ENCODE results near the gene FOXP1. TPM values are rescaled to one million over a fixed set of nuclear protein-coding genes. Genes with fewer than 3 reads are reported as not detected.

Gene FOXP1
- total and polyA plus RNA-seq, 2 of the 13 experiments (the other 11 are each of a cell fraction or from before 2014, with no cell fraction given), result 40.4 to 59.0 TPM

DNA sequence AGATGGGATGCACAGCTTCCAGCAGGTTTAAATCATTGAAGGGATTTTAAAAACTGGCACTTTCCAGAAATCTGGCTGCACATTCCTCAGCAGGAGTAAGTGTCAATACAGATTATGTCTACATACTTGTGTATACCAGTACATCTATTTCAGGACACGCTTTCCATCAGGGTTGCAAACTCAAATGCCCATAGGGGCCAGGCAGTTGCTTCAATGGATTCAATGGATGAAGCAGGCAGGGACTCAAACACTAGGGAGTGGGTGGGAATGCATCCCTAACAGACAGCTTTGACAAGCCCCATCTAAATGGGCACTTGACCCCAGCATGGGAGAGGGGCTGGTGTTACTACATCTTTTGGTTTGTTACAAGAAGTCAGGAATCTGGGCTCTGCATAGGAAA, 136.8 kb downstream of the FOXP1 start:
- in situ Hi-C loops (cut with HindIII; ENCODE audit: extremely low pct_ligation_motif_present, low pct_unique_long_range_greater_than_20kb) (no loop called here), intact Hi-C loops (cut with micrococcal nuclease; ENCODE audit: unreplicated experiment) (no loop called here)
- Histone ChIP-seq H2AFZ (ENCODE audit: low read length) (no peak overlapping the region), H3K9ac (ENCODE audit: insufficient read depth, low read depth, low read length) (no peak overlapping the region), H3K27me3 (ENCODE audit: control insufficient read depth in 1 of 2, insufficient read depth in 2 of 2, low read length in 2 of 2) (no peaks in the 10 kb centered on the region), H3K4me1 (ENCODE audit: insufficient read depth, low read length) (peaks cover 21% of the 10 kb centered on the region), H3K36me3 (replicated peaks in 1 of 2; ENCODE audit: control insufficient read depth in 1 of 2, insufficient read depth in 2 of 2, low read length in 2 of 2) (no peaks in the 10 kb centered on the region), H3K4me2 (ENCODE audit: low read depth, low read length) (no peak overlapping the region), H3K9me3 (ENCODE audit: low read length) (no peaks in the 10 kb centered on the region), H4K20me1 (ENCODE audit: insufficient read depth, low read length) (peaks cover 3% of the 10 kb centered on the region; the same call in 1 of the 2 replicates), H3K27ac (ENCODE audit: extremely low read length, insufficient read depth, low read length) (no peak overlapping the region), H3K4me3 (replicated peaks in 1 of 3; ENCODE audit: insufficient read depth in 1 of 3, low read depth in 2 of 3, low read length in 3 of 3) (no peak overlapping the region), H3K79me2 (ENCODE audit: insufficient read depth, low read length) (peaks cover 31% of the 10 kb centered on the region)
- BruUV-seq (replicated peaks), result no TSS peak
- POLR2A ChIA-PET, result no interaction called here
- WGBS (ENCODE audit: low lambda C conversion rate), result 90% methylated on average over 1 of the region's 1 CpG
- no peak for ATAC-seq
- no peak for DNase-seq (ENCODE audit: low spot score)
- FAIRE-seq, result no peak
- no peak for TF ChIP-seq NAIF1 (CRISPR knock-in tag; IDR thresholded peaks at IDR 0.05; ENCODE audit: borderline replicate concordance)
- TF ChIP-seq GZF1 (CRISPR knock-in tag; IDR thresholded peaks at IDR 0.05), result no peak
- TF ChIP-seq AHR (CRISPR knock-in tag; IDR thresholded peaks at IDR 0.05), result no peak
- no peak for TF ChIP-seq SKIL (CRISPR knock-in tag; IDR thresholded peaks at IDR 0.05; ENCODE audit: borderline replicate concordance)
- no peak for TF ChIP-seq FIP1L1 (IDR thresholded peaks at IDR 0.05; ENCODE audit: borderline replicate concordance, insufficient read depth, low read depth, low read length)
- TF ChIP-seq PHF21A (CRISPR knock-in tag; IDR thresholded peaks at IDR 0.05), result no peak
- TF ChIP-seq KDM1A (CRISPR knock-in tag; IDR thresholded peaks at IDR 0.05), result no peak
- no peak for TF ChIP-seq DMAP1 (CRISPR knock-in tag; IDR thresholded peaks at IDR 0.05)
- TF ChIP-seq HHEX (CRISPR knock-in tag; IDR thresholded peaks at IDR 0.05), result no peak
- no peak for TF ChIP-seq HNF4A (CRISPR knock-in tag; IDR thresholded peaks at IDR 0.05)
- TF ChIP-seq REXO4 (CRISPR knock-in tag; IDR thresholded peaks at IDR 0.05; ENCODE audit: borderline replicate concordance), result no peak
- TF ChIP-seq RFX3 (CRISPR knock-in tag; IDR thresholded peaks at IDR 0.05), result no peak
- TF ChIP-seq, protein P1, sequence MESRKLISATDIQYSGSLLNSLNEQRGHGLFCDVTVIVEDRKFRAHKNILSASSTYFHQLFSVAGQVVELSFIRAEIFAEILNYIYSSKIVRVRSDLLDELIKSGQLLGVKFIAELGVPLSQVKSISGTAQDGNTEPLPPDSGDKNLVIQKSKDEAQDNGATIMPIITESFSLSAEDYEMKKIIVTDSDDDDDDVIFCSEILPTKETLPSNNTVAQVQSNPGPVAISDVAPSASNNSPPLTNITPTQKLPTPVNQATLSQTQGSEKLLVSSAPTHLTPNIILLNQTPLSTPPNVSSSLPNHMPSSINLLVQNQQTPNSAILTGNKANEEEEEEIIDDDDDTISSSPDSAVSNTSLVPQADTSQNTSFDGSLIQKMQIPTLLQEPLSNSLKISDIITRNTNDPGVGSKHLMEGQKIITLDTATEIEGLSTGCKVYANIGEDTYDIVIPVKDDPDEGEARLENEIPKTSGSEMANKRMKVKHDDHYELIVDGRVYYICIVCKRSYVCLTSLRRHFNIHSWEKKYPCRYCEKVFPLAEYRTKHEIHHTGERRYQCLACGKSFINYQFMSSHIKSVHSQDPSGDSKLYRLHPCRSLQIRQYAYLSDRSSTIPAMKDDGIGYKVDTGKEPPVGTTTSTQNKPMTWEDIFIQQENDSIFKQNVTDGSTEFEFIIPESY (CRISPR knock-in tag; IDR thresholded peaks at IDR 0.05), result no peak
- TF ChIP-seq ZZZ3 (CRISPR knock-in tag; IDR thresholded peaks at IDR 0.05; ENCODE audit: borderline replicate concordance), result no peak
- TF ChIP-seq ZNF430 (CRISPR knock-in tag; IDR thresholded peaks at IDR 0.05), result no peak
- no peak for TF ChIP-seq ZNF180 (CRISPR knock-in tag; IDR thresholded peaks at IDR 0.05; ENCODE audit: borderline replicate concordance, low read depth)
- CTCF ChIA-PET (ENCODE audit: low intra/inter-chr PET ratio, low total read pairs), result no interaction called here
